Fibroblast of lung (primary cell): Measurements from ENCODE around the gene KCNG2.

Experiments
- EZH2 ChIP-seq: IDR thresholded peaks from 2 replicates; pipeline ENCODE4 v1.5.1; 2012; ENCODE audit warnings: low read length, control low read depth, mild to moderate bottlenecking; ENCODE audit errors: missing control alignments
- TF ChIP-seq, protein P1 (sequence below), 2 donors: IDR thresholded peaks in 1 of 2; conservative IDR thresholded peaks in 1 of 2; 1 replicate in 1 of 2; 2 replicates in 1 of 2; pipeline ENCODE4 v1.5.1; 2011 to 2012; ENCODE audit warnings: low read length in 2 of 2, control low read depth in 1 of 2, inconsistent platforms in 1 of 2, low read depth in 1 of 2, mild to moderate bottlenecking in 1 of 2

DNA sequence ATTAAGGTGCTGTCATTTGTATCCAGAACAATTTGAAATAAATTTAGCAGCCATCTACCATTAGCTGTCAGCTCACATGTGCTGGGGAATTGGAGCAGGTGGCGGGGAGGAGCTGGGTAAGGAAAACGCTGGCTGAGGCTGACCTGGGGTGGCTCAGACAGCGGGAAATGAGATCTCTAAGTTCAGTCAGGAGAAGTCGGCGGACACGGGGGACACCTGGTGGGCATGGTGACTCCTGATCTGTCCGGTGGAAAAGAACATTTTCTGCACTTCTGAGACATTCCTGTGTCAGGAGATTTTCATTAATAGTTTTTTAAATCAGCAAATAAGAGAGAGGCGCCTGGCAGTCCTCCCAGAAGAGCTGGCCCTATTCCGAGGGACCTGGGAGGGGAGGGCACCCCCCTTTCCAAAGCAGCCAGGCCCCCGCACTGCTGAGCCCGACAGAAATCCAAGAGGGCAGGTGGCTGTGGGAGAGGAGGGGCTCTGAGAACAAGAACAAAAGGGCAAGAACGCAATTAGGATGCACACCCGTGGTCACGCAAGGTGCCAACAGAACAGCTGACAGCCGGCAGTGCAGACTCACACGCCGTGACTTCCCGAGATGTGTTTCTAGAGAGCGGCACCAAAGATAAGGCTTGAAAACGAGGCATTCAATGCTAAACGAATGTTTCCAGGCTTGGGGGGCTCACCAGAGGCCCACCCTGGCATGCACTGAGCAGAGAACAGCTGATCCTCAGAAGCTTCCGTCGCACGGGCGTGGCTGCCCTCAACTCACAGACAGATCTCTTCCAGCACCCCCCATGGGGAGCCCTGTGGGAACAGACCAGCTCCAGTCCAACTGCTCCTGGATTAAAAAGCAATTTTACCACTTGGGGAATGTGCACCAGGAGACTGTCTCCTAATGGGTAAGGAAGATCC lies 127.3 kb downstream of the KCNG2 start:
- TF ChIP-seq, protein P1, sequence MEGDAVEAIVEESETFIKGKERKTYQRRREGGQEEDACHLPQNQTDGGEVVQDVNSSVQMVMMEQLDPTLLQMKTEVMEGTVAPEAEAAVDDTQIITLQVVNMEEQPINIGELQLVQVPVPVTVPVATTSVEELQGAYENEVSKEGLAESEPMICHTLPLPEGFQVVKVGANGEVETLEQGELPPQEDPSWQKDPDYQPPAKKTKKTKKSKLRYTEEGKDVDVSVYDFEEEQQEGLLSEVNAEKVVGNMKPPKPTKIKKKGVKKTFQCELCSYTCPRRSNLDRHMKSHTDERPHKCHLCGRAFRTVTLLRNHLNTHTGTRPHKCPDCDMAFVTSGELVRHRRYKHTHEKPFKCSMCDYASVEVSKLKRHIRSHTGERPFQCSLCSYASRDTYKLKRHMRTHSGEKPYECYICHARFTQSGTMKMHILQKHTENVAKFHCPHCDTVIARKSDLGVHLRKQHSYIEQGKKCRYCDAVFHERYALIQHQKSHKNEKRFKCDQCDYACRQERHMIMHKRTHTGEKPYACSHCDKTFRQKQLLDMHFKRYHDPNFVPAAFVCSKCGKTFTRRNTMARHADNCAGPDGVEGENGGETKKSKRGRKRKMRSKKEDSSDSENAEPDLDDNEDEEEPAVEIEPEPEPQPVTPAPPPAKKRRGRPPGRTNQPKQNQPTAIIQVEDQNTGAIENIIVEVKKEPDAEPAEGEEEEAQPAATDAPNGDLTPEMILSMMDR (conservative IDR thresholded peaks at IDR 0.05 in 1 of 2, IDR thresholded peaks at IDR 0.05 in 1 of 2; ENCODE audit: low read depth in 1 of 2, low read length in 2 of 2): no peak
- no peak for TF ChIP-seq EZH2
